Fibroblast of lung (primary cell): ENCODE data around the gene PRR35. TPM values are rescaled to one million over a fixed set of nuclear protein-coding genes. Genes with fewer than 3 reads are reported as not detected.

ENCODE experiments used
- DNase-seq, 2 donors: peaks; one replicate each; pipeline versions ENCODE4 v3.0.0 to v3.0.0-alpha.2; 2010; ENCODE audit warnings: low read depth in 2 of 2
- H2AFZ ChIP-seq: 2 replicates; pipeline ENCODE4 v1.5.1; 2012; ENCODE audit warnings: low read length, control low read depth, inconsistent platforms
- H3K27ac ChIP-seq: 2 replicates; pipeline ENCODE4 v1.5.1; 2011; ENCODE audit warnings: low read length, control low read depth; ENCODE audit not compliant: insufficient read depth
- H3K27me3 ChIP-seq: 2 replicates; pipeline ENCODE4 v1.5.1; 2011; ENCODE audit warnings: mild to moderate bottlenecking, low read length; ENCODE audit not compliant: control insufficient read depth, insufficient read depth
- H3K36me3 ChIP-seq: 2 replicates; pipeline ENCODE4 v1.5.1; 2011; ENCODE audit warnings: low read length; ENCODE audit not compliant: control insufficient read depth, insufficient read depth
- H3K4me1 ChIP-seq: 2 replicates; pipeline ENCODE4 v1.5.1; 2011; ENCODE audit warnings: low read length; ENCODE audit not compliant: control insufficient read depth, insufficient read depth; ENCODE audit errors: extremely low read depth
- H3K4me2 ChIP-seq: 2 replicates; pipeline ENCODE4 v1.5.1; 2011; ENCODE audit warnings: low read length, control low read depth; ENCODE audit not compliant: insufficient read depth; ENCODE audit errors: extremely low read depth
- H3K4me3 ChIP-seq, 4 experiments: fragments of 200-600 bp in 1 of 4; sonication (generic) in 1 of 4; replicated peaks in 1 of 4; 2 replicates each; pipeline ENCODE4 v1.5.1; 2011 to 2016; ENCODE audit warnings: low read length in 4 of 4, low read depth in 3 of 4, mild to moderate bottlenecking in 3 of 4, control low read depth in 2 of 4, inconsistent platforms in 1 of 4, mixed read lengths in 1 of 4; ENCODE audit not compliant: insufficient read depth in 1 of 4; ENCODE audit errors: control extremely low read depth in 1 of 4
- H3K79me2 ChIP-seq: 2 replicates; pipeline ENCODE4 v1.5.1; 2012; ENCODE audit warnings: mild to moderate bottlenecking, low read length, inconsistent platforms; ENCODE audit not compliant: control insufficient read depth, insufficient read depth
- H3K9ac ChIP-seq: 2 replicates; pipeline ENCODE4 v1.5.1; 2011; ENCODE audit warnings: mild to moderate bottlenecking, low read length, control low read depth; ENCODE audit not compliant: insufficient read depth
- H3K9me3 ChIP-seq: 2 replicates; pipeline ENCODE4 v1.5.1; 2012; ENCODE audit warnings: low read depth, low read length; ENCODE audit not compliant: control insufficient read depth, insufficient read depth
- H4K20me1 ChIP-seq: 2 replicates; pipeline ENCODE4 v1.5.1; 2011; ENCODE audit warnings: low read length; ENCODE audit not compliant: control insufficient read depth, insufficient read depth; ENCODE audit errors: extremely low read depth
- CTCF ChIP-seq, 2 donors: IDR thresholded peaks in 1 of 2; conservative IDR thresholded peaks in 1 of 2; 1 replicate in 1 of 2; 2 replicates in 1 of 2; pipeline ENCODE4 v1.5.1; 2011 to 2012; ENCODE audit warnings: low read length in 2 of 2, control low read depth in 1 of 2, inconsistent platforms in 1 of 2, low read depth in 1 of 2, mild to moderate bottlenecking in 1 of 2
- EZH2 ChIP-seq: IDR thresholded peaks from 2 replicates; pipeline ENCODE4 v1.5.1; 2012; ENCODE audit warnings: low read length, control low read depth, mild to moderate bottlenecking; ENCODE audit errors: missing control alignments
- polyA plus RNA-seq, 2 donors: library from polyadenylated mRNA; depleted of rRNA in 1 of 2; stranded (reverse) in 1 of 2; unstranded in 1 of 2; fragments of >200 nt; gene quantifications; 2 replicates each; pipeline ENCODE4 v1.2.1, GENCODE V29; 2011 to 2012; ENCODE audit warnings: missing spikeins in 1 of 2
- total RNA-seq: library from RNA; depleted of rRNA; stranded (reverse); fragments of >200 nt; gene quantifications from 2 replicates; pipeline ENCODE4 v1.2.1, GENCODE V29; 2014

The PRR35 gene
- total and polyA plus RNA-seq, 2 donors (not counting 1 experiment from before 2014, with no cell fraction given) = not detected

- Histone ChIP-seq H3K79me2 (peaks cover 10% of the 10 kb centered on the region), H3K4me1 (peaks cover 17% of the 10 kb centered on the region)
Measured at GRCh38 chr16:569445-570254, 9.5 kb downstream of the PRR35 start, which contains the start of gene PIGQ. Gene PIGQ (plus strand): TSS chr16:569968. CDS start chr16:574075, 4,107 bp downstream.

GRCh38 chr16:572865-573650, 12.9 kb downstream of the PRR35 start:
- no peak for DNase-seq
- Histone ChIP-seq H3K79me2 (peaks cover 10% of the 10 kb centered on the region), H3K4me2 (no peak overlapping the region), H3K4me1 (peaks cover 4% of the 10 kb centered on the region), H3K4me3 (no peak overlapping the region), H3K9ac (no peak overlapping the region), H3K27me3 (no peaks in the 10 kb centered on the region), H4K20me1 (no peaks in the 10 kb centered on the region), H3K27ac (no peak overlapping the region), H3K36me3 (peaks cover 8% of the 10 kb centered on the region), H2AFZ (no peak overlapping the region), H3K9me3 (no peaks in the 10 kb centered on the region)
- no peak for TF ChIP-seq EZH2
- TF ChIP-seq CTCF (conservative IDR thresholded peaks at IDR 0.05 in 1 of 2, IDR thresholded peaks at IDR 0.05 in 1 of 2; ENCODE audit: low read depth in 1 of 2, low read length in 2 of 2) = no peak

More at GRCh38 chr16:569445-570254, 9.5 kb downstream of the PRR35 start, which contains the start of gene PIGQ:
- Histone ChIP-seq H3K4me3 (peak within 1 kb of the TSS; percentile 78 to 87 (median 82)), H3K36me3 (peaks cover 4% of the 10 kb centered on the region), H3K4me2 (peak within 1 kb of the TSS; percentile 88), H3K27me3 (no peaks in the 10 kb centered on the region), H3K9me3 (no peaks in the 10 kb centered on the region), H3K9ac (peak within 1 kb of the TSS; percentile 77), H2AFZ (peak within 1 kb of the TSS; percentile 55), H3K27ac (peak within 1 kb of the TSS; percentile 57), H4K20me1 (no peaks in the 10 kb centered on the region)
- TF ChIP-seq CTCF (conservative IDR thresholded peaks at IDR 0.05 in 1 of 2, IDR thresholded peaks at IDR 0.05 in 1 of 2; ENCODE audit: low read depth in 1 of 2, low read length in 2 of 2) (no peak), EZH2 (no peak)
- DNase-seq = peak; percentile 47 to 63
